K562 (cell line): ENCODE results near the gene TRMT1. TPM values are rescaled to one million over a fixed set of nuclear protein-coding genes. Genes with fewer than 3 reads are reported as not detected.
A peak's percentile ranks its signal among the peaks of the same experiment; 100 is the strongest.

Experiments used
- ETV1 ChIP-seq: fragments of 450-650 bp; conservative IDR thresholded peaks from 2 replicates; pipeline ENCODE4 v1.6.1; 2016; ENCODE audit warnings: missing genetic modification characterization, control low read depth, low read depth, missing compliant biosample characterization
- EZH2 ChIP-seq: IDR thresholded peaks from 2 replicates; pipeline ENCODE4 v1.6.1; 2012; ENCODE audit warnings: low read depth, mild to moderate bottlenecking, inconsistent platforms, low read length, borderline replicate concordance
- GABPB1 ChIP-seq: sonication (generic); formaldehyde crosslinking; IDR thresholded peaks from 2 replicates; pipeline ENCODE4 v1.8.0; 2022; ENCODE audit warnings: mild to moderate bottlenecking, missing genetic modification reagents
- KDM4B ChIP-seq, 2 experiments: fragments of 450-650 bp in 1 of 2; sonication (generic) in 1 of 2; IDR thresholded peaks; 2 replicates each; pipeline ENCODE4 v1.6.1; 2016 to 2017; ENCODE audit warnings: borderline replicate concordance in 2 of 2, antibody characterized with exemption in 1 of 2, low read depth in 1 of 2, mild to moderate bottlenecking in 1 of 2
- KLF13 ChIP-seq: fragments of 450-650 bp; IDR thresholded peaks from 2 replicates; pipeline ENCODE4 v1.6.1; 2016; ENCODE audit warnings: missing genetic modification characterization, low read depth, mild to moderate bottlenecking, missing compliant biosample characterization, moderate library complexity, borderline replicate concordance
- LCOR ChIP-seq: sonication (generic); formaldehyde crosslinking; IDR thresholded peaks from 2 replicates; pipeline ENCODE4 v1.8.0; 2022; ENCODE audit warnings: mild to moderate bottlenecking, missing genetic modification reagents
- NR2C1 ChIP-seq, 2 experiments: fragments of 450-650 bp; IDR thresholded peaks; 2 replicates each; pipeline ENCODE4 v1.6.1; 2017; ENCODE audit warnings: mild to moderate bottlenecking in 2 of 2, antibody characterized with exemption in 1 of 2, inconsistent platforms in 1 of 2, missing compliant biosample characterization in 1 of 2, missing genetic modification characterization in 1 of 2
- NUFIP1 ChIP-seq: fragments of 450-650 bp; IDR thresholded peaks from 2 replicates; pipeline ENCODE4 v1.6.1; 2018; ENCODE audit not compliant: partially characterized antibody
- RAD51 ChIP-seq: fragments of 450-650 bp; IDR thresholded peaks from 2 replicates; pipeline ENCODE4 v1.7.1; 2016; ENCODE audit warnings: low read depth, mild to moderate bottlenecking, borderline replicate concordance
- RBBP5 ChIP-seq: fragments of 200-600 bp; sonication (generic); IDR thresholded peaks from 2 replicates; pipeline ENCODE4 v1.6.1; 2012; ENCODE audit warnings: borderline replicate concordance, mild to moderate bottlenecking, low read length, control low read depth, inconsistent platforms; ENCODE audit not compliant: insufficient read depth, poor library complexity, severe bottlenecking
- RBM14 ChIP-seq: fragments of 200-400 bp; formaldehyde crosslinking; IDR thresholded peaks from 2 replicates; pipeline ENCODE4 v1.6.1; 2018; ENCODE audit warnings: low read depth, mild to moderate bottlenecking, low read length, moderate library complexity, borderline replicate concordance; ENCODE audit not compliant: insufficient read depth
- RBM22 ChIP-seq: fragments of 200-400 bp; formaldehyde crosslinking; IDR thresholded peaks from 2 replicates; pipeline ENCODE4 v1.6.1; 2018; ENCODE audit warnings: low read length, low read depth; ENCODE audit not compliant: poor library complexity, severe bottlenecking
- RCOR1 ChIP-seq, 2 experiments: IDR thresholded peaks; 2 replicates each; pipeline ENCODE4 v1.6.1; 2012; ENCODE audit warnings: low read depth in 2 of 2, low read length in 2 of 2, borderline replicate concordance in 1 of 2, improper control_type of control experiment in 1 of 2
- SIN3A ChIP-seq, 2 experiments: fragments of 150-350 bp in 1 of 2; IDR thresholded peaks; 2 replicates each; pipeline ENCODE4 v1.6.1; 2011 to 2016; ENCODE audit warnings: borderline replicate concordance in 2 of 2, low read depth in 2 of 2, low read length in 2 of 2, mild to moderate bottlenecking in 2 of 2, moderate library complexity in 2 of 2; ENCODE audit not compliant: control insufficient read depth in 1 of 2
- SP1 ChIP-seq: sonication (generic); formaldehyde crosslinking; IDR thresholded peaks from 2 replicates; pipeline ENCODE4 v1.8.1; 2022; ENCODE audit warnings: mild to moderate bottlenecking, missing genetic modification reagents
- TFAM ChIP-seq: fragments of 250-450 bp; sonication (Bioruptor Pico); conservative IDR thresholded peaks from 2 replicates; pipeline ENCODE4 v1.5.0; 2021; ENCODE audit warnings: mild to moderate bottlenecking, moderate library complexity
- ZNF121 ChIP-seq: sonication (generic); formaldehyde crosslinking; conservative IDR thresholded peaks from 2 replicates; pipeline ENCODE4 v1.8.0; 2022; ENCODE audit warnings: missing genetic modification reagents
- ZNF561 ChIP-seq: fragments of 450-650 bp; formaldehyde crosslinking; conservative IDR thresholded peaks from 2 replicates; pipeline ENCODE4 v1.4.0; 2020; ENCODE audit warnings: mild to moderate bottlenecking, moderate library complexity
- ZNF766 ChIP-seq: fragments of 200-800 bp; sonication (Bioruptor generic); conservative IDR thresholded peaks from 2 replicates; pipeline ENCODE4 v1.6.1; 2016; ENCODE audit warnings: missing genetic modification characterization, missing compliant biosample characterization
- polyA plus RNA-seq, 8 experiments: library from polyadenylated mRNA; depleted of rRNA in 4 of 8; stranded (reverse) in 5 of 8; unstranded in 3 of 8; fragments of >200 nt; fragmentation: Nextera tagmentation in 2 of 8; fragmentation: Illumina TruSeq in 1 of 8; extraction: Ambion mirVana in 2 of 8; extraction: Trizol in 1 of 8; gene quantifications; 2 replicates each; pipeline versions ENCODE4 v1.2.1 to v1.2.3, GENCODE V29; 2011 to 2014; ENCODE audit warnings: inconsistent platforms in 1 of 8, missing spikeins in 1 of 8
- total RNA-seq, 7 experiments: library from RNA; depleted of rRNA in 6 of 7; stranded (reverse); fragments of >200 nt in 6 of 7; fragmentation: Illumina TruSeq in 2 of 7; extraction: Trizol in 2 of 7; gene quantifications; 2 replicates each; pipeline versions ENCODE4 v1.2.1 to v1.2.3, GENCODE V29; 2011 to 2021; ENCODE audit warnings: low replicate concordance in 1 of 7
- TF ChIP-seq, protein P1 (sequence below): fragments of 450-650 bp; IDR thresholded peaks from 2 replicates; pipeline ENCODE4 v1.6.1; 2016; ENCODE audit warnings: mild to moderate bottlenecking

TRMT1 gene
- total and polyA plus RNA-seq, 9 of the 15 experiments (the other 6 are each of a cell fraction or from before 2014, with no cell fraction given) = 5.8 to 158 (median 54.3) TPM

DNA sequence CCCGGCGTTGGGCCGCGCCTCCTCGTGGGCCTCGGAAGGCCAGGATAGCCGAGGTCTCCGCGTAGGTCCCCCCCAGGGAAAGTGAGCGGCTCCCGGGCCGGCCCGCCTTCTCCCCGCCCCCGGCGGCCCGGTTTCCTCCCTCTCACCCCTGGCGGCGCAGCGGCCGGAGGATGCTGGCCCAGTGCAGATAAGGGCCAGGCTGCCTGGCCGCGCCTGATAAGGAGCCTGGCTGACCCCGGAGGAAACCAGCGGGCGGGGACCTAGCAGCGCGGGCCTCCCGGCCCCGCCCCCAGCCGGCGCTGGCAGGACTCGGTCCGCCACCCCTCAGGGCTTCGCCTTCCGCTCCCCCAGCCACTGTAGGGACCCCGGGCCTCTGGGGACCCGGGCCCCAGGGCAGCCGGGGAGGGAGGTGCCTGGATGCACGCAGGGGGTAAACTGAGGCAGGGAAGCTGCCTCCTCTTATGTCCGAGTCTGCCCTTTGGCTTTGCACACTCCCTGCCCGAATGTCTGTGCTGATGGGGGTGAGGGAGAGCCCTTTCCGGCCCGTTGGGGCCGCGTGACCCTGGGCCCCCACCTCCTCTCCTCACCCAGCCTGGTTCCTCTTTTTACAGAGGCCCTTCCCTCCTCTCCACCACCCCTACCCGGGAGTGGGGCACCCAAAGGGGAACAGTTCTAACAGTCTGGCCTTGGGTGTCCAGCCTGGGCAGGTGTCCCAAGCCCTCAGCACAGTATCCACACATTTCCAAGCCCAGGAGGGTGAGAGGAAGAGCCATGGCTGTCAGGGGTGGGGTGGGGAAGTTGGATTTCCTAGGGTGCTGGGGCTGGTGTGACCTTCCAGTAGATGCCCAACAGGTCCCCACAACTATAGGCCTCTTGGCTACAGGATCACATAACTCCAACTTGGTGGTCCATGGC lies 13.6 kb downstream of the TRMT1 start, which contains the start of gene LYL1 (continued):
- TF ChIP-seq RBBP5 (peak; percentile 75), RAD51 (peak; percentile 85), SP1 (CRISPR knock-in tag) (peak; percentile 89), ZNF561 (CRISPR knock-in tag) (no peak), RCOR1 (IDR thresholded peaks at IDR 0.05; ENCODE audit: borderline replicate concordance in 1 of 2, low read depth in 2 of 2, low read length in 2 of 2) (peak in 1 of 2 experiments; percentile 91; a peak in 3 of 4 replicates), NUFIP1 (no peak), KLF13 (tag) (peak; percentile 27; the same call in 1 of the 2 replicates), ZNF121 (CRISPR knock-in tag) (no peak), RBM22 (peak; percentile 77), ETV1 (tag) (peak; percentile 98), SIN3A (IDR thresholded peaks at IDR 0.05; ENCODE audit: borderline replicate concordance in 2 of 2, control insufficient read depth in 1 of 2, low read depth in 2 of 2, low read length in 2 of 2) (peak; percentile 71 to 72; a peak in 2 of 4 replicates), TFAM (CRISPR knock-in tag) (no peak), EZH2 (no peak), LCOR (CRISPR knock-in tag) (0 out of 2 replicates have a peak, but pooled peaks have one; percentile 15), RBM14 (0 out of 2 replicates have a peak, but pooled peaks have one; percentile 58), KDM4B (IDR thresholded peaks at IDR 0.05; ENCODE audit: borderline replicate concordance in 2 of 2, low read depth in 1 of 2) (no peak; a peak in 1 of 4 replicates), ZNF766 (CRISPR knock-in tag) (peak; percentile 79), GABPB1 (CRISPR knock-in tag) (peak; percentile 80), NR2C1 (IDR thresholded peaks at IDR 0.05) (peak; percentile 69), NR2C1 (tag; IDR thresholded peaks at IDR 0.05) (peak; percentile 57)
- TF ChIP-seq, protein P1, sequence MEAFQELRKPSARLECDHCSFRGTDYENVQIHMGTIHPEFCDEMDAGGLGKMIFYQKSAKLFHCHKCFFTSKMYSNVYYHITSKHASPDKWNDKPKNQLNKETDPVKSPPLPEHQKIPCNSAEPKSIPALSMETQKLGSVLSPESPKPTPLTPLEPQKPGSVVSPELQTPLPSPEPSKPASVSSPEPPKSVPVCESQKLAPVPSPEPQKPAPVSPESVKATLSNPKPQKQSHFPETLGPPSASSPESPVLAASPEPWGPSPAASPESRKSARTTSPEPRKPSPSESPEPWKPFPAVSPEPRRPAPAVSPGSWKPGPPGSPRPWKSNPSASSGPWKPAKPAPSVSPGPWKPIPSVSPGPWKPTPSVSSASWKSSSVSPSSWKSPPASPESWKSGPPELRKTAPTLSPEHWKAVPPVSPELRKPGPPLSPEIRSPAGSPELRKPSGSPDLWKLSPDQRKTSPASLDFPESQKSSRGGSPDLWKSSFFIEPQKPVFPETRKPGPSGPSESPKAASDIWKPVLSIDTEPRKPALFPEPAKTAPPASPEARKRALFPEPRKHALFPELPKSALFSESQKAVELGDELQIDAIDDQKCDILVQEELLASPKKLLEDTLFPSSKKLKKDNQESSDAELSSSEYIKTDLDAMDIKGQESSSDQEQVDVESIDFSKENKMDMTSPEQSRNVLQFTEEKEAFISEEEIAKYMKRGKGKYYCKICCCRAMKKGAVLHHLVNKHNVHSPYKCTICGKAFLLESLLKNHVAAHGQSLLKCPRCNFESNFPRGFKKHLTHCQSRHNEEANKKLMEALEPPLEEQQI = no peak; the same call in 1 of the 2 replicates
